ENCODE data around the gene LOC128125822.

LOC128125822 gene

DNA sequence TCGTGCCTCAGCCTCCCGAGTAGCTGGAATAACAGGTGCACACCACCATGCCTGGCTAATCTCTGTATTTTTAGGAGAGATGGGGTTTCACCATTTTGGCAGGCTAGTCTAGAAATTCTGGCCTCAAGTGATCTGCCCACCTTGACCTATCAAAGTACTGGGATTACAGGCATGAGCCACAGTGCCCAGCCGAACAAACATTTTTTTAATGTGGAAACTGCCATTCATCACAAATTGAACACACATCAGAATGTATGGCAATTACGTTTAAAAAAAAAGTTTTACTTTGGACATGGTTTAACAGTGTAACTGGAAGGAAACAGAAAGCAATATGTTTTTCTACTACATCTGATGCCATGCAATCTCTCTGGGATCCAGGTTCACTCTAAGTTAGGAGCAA is 38.3 kb upstream of the LOC128125822 start:
- Histone ChIP-seq H4K20me1 (ENCODE audit: low read depth) (no peaks in the 10 kb centered on the region), H3K36me3 (no peaks in the 10 kb centered on the region), H3K4me1 (peaks cover 3% of the 10 kb centered on the region), H3K79me2 (ENCODE audit: low read depth) (no peaks in the 10 kb centered on the region), H3K27ac (no peak overlapping the region), H3K27me3 (no peaks in the 10 kb centered on the region), H3F3A (ENCODE audit: low read depth) (no peaks in the 10 kb centered on the region), H3K4me2 (no peak overlapping the region), H3K4me3 (no peak overlapping the region), H3K9ac (no peak overlapping the region), H3K9me3 (ENCODE audit: low read depth) (no peaks in the 10 kb centered on the region), H2AFZ (replicated peaks) (no peak overlapping the region)
- Mint-ChIP-seq H3K4me3 (no peak overlapping the region), H3K4me1 (no peaks in the 10 kb centered on the region), H3K27me3 (ENCODE audit: insufficient read depth, low read depth) (no peaks in the 10 kb centered on the region), H3K27ac (no peak overlapping the region), H3K36me3 (no peaks in the 10 kb centered on the region), H3K9me3 (no peaks in the 10 kb centered on the region)
- no peak for DNase-seq (ENCODE audit: low spot score)
- TF ChIP-seq, protein P1, sequence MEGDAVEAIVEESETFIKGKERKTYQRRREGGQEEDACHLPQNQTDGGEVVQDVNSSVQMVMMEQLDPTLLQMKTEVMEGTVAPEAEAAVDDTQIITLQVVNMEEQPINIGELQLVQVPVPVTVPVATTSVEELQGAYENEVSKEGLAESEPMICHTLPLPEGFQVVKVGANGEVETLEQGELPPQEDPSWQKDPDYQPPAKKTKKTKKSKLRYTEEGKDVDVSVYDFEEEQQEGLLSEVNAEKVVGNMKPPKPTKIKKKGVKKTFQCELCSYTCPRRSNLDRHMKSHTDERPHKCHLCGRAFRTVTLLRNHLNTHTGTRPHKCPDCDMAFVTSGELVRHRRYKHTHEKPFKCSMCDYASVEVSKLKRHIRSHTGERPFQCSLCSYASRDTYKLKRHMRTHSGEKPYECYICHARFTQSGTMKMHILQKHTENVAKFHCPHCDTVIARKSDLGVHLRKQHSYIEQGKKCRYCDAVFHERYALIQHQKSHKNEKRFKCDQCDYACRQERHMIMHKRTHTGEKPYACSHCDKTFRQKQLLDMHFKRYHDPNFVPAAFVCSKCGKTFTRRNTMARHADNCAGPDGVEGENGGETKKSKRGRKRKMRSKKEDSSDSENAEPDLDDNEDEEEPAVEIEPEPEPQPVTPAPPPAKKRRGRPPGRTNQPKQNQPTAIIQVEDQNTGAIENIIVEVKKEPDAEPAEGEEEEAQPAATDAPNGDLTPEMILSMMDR (IDR thresholded peaks at IDR 0.05) = no peak
- no peak for TF ChIP-seq EZH2 (IDR thresholded peaks at IDR 0.05)

DNA sequence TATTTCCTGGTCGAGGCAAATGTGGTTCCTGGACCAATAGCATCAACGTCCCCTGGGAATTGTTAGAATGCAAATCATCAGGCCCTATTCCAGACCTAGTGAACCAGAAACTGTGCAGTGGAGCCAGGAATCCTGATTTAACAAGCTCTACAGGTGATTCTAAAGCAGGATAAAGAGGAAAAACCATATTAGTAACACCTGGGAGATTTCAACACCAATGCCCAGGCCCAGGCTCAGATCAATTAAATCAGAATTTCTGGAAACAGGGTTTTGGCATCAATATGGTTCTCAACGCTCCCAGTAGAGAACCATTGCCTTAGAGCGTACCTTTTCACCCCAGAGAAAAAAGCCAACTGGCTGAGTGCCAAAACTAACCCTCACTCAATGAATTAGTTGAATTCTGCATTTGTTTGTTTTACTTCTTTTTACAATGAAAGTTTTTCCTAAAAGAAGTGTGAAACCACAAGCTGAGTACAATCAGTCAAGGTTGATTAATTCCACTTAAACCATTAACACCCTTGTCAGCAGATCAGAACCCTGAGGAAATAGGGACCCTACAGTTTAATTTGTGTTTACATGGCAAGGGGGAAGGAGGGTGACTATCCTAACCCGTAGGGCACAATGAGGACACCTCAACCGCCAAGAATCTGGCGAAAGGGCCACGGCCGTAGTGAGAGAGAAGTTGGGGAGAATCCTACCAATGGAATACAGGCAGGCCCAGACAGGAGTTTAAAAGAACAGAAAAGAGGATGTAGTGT is 34.9 kb upstream of the LOC128125822 start:
- H3K36me3 Mint-ChIP-seq = no peaks in the 10 kb centered on the region
- H3K27me3 ChIP-seq = no peaks in the 10 kb centered on the region
- H3K79me2 ChIP-seq (ENCODE audit: low read depth) = no peaks in the 10 kb centered on the region
- H3K4me1 ChIP-seq = no peaks in the 10 kb centered on the region
- no peaks in the 10 kb centered on the region for H4K20me1 ChIP-seq (ENCODE audit: low read depth)
- H3K9ac ChIP-seq = no peak overlapping the region
- H2AFZ ChIP-seq (replicated peaks) = no peak overlapping the region
- no peaks in the 10 kb centered on the region for H3K36me3 ChIP-seq
- TF ChIP-seq, protein P1 (IDR thresholded peaks at IDR 0.05) = no peak
- TF ChIP-seq EZH2 (IDR thresholded peaks at IDR 0.05) (no peak), EZH2phosphoT487 (IDR thresholded peaks at IDR 0.05) (no peak)
- H3K4me1 Mint-ChIP-seq = no peaks in the 10 kb centered on the region
- no peak overlapping the region for H3K4me2 ChIP-seq
- no peak overlapping the region for H3K27ac ChIP-seq
- no peaks in the 10 kb centered on the region for H3K27me3 Mint-ChIP-seq (ENCODE audit: insufficient read depth, low read depth)
- H3K27ac Mint-ChIP-seq = no peak overlapping the region
- H3K9me3 ChIP-seq (ENCODE audit: low read depth) = no peaks in the 10 kb centered on the region
- H3K9me3 Mint-ChIP-seq = no peaks in the 10 kb centered on the region
- no peak overlapping the region for H3K4me3 Mint-ChIP-seq
- no peaks in the 10 kb centered on the region for H3F3A ChIP-seq (ENCODE audit: low read depth)
- no peak for DNase-seq (ENCODE audit: low spot score)
- no peak overlapping the region for H3K4me3 ChIP-seq

DNA sequence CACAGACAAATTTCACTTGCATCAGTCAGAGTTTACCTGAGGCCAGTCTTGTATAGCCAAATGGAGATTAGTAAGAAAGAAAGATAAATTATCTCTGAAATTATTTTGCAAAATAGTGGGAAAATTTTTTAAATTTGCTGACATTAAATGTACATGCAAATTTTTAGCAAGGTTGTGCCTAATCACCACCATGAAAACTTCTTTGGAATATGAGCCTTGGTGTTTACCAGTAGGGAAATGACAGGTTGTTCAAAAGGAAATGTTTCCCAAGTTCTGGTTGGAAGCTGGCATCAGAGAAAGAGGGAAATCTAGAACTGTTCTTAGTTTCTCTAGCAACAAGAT is 34.4 kb upstream of the LOC128125822 start:
- Mint-ChIP-seq H3K27me3 (ENCODE audit: insufficient read depth, low read depth) (no peaks in the 10 kb centered on the region), H3K27ac (no peak overlapping the region), H3K9me3 (no peaks in the 10 kb centered on the region), H3K36me3 (no peaks in the 10 kb centered on the region), H3K4me3 (no peak overlapping the region), H3K4me1 (no peaks in the 10 kb centered on the region)
- Histone ChIP-seq H3K4me1 (no peaks in the 10 kb centered on the region), H3K27ac (no peak overlapping the region), H3K9ac (no peak overlapping the region), H3K79me2 (ENCODE audit: low read depth) (no peaks in the 10 kb centered on the region), H3K27me3 (no peaks in the 10 kb centered on the region), H4K20me1 (ENCODE audit: low read depth) (no peaks in the 10 kb centered on the region), H3K36me3 (no peaks in the 10 kb centered on the region), H2AFZ (replicated peaks) (no peak overlapping the region), H3K9me3 (ENCODE audit: low read depth) (no peaks in the 10 kb centered on the region), H3K4me3 (no peak overlapping the region), H3K4me2 (no peak overlapping the region), H3F3A (ENCODE audit: low read depth) (no peaks in the 10 kb centered on the region)
- no peak for DNase-seq (ENCODE audit: low spot score)
- TF ChIP-seq EZH2 (IDR thresholded peaks at IDR 0.05) = no peak
- TF ChIP-seq EZH2phosphoT487 (IDR thresholded peaks at IDR 0.05) = no peak
- TF ChIP-seq, protein P1 (IDR thresholded peaks at IDR 0.05) = no peak
